Activated B cell treated with CpG ODN at 0.5 μM for 24 hours (primary cell): ENCODE results near the gene LMNTD2. TPM values are rescaled to one million over a fixed set of nuclear protein-coding genes. Genes with fewer than 3 reads are reported as not detected.

ENCODE experiments used
- ATAC-seq: fragments of 200-7000 bp; cut with Tn5 transposase; one replicate; pipeline ENCODE4 v1.10.0; 2021; ENCODE audit warnings: low read depth, mild to moderate bottlenecking, moderate library complexity
- CTCF ChIA-PET: fragments of 350-600 bp; sonication (Branson Sonifier 250); formaldehyde crosslinking; loops from one replicate; lab custom pipeline; 2021; ENCODE audit warnings: antibody characterized with exemption; lab: Charles Lee
- POLR2A ChIA-PET: fragments of 350-600 bp; sonication (Branson Sonifier 250); formaldehyde crosslinking; loops from one replicate; lab custom pipeline; 2021; ENCODE audit warnings: antibody characterized with exemption; lab: Charles Lee
- DNase-seq: peaks from one replicate; pipeline ENCODE4 v3.0.0; 2022
- H3K27ac Mint-ChIP-seq: one replicate; pipeline ENCODE4 v1.8.0; 2020; ENCODE audit warnings: mixed read lengths
- H3K27me3 Mint-ChIP-seq: one replicate; pipeline ENCODE4 v1.8.0; 2021; ENCODE audit warnings: mixed read lengths
- H3K36me3 Mint-ChIP-seq: one replicate; pipeline ENCODE4 v1.8.0; 2021; ENCODE audit warnings: low read depth, mixed read lengths
- H3K4me1 Mint-ChIP-seq: one replicate; pipeline ENCODE4 v1.8.0; 2021; ENCODE audit warnings: mixed read lengths
- H3K4me3 Mint-ChIP-seq: one replicate; pipeline ENCODE4 v1.8.0; 2020; ENCODE audit warnings: mild to moderate bottlenecking, mixed read lengths
- H3K9me3 Mint-ChIP-seq: one replicate; pipeline ENCODE4 v1.8.0; 2020; ENCODE audit warnings: mixed read lengths
- intact Hi-C: fragments of 100-400 bp; cut with micrococcal nuclease; formaldehyde crosslinking; loops from one replicate; pipeline ENCODE4 v1.15.1; 2024
- total RNA-seq: library from RNA; stranded (reverse); gene quantifications from 2 replicates; pipeline ENCODE4 v1.2.3, GENCODE V29; 2022
- TF ChIP-seq, protein P1 (sequence below): fragments of 200-600 bp; IDR thresholded peaks from one replicate; pipeline ENCODE4 v1.8.0; 2022; ENCODE audit warnings: antibody characterized with exemption, mild to moderate bottlenecking

LMNTD2 gene
- total RNA-seq, 1 donor from 2014 or later: 8.6 TPM

DNA sequence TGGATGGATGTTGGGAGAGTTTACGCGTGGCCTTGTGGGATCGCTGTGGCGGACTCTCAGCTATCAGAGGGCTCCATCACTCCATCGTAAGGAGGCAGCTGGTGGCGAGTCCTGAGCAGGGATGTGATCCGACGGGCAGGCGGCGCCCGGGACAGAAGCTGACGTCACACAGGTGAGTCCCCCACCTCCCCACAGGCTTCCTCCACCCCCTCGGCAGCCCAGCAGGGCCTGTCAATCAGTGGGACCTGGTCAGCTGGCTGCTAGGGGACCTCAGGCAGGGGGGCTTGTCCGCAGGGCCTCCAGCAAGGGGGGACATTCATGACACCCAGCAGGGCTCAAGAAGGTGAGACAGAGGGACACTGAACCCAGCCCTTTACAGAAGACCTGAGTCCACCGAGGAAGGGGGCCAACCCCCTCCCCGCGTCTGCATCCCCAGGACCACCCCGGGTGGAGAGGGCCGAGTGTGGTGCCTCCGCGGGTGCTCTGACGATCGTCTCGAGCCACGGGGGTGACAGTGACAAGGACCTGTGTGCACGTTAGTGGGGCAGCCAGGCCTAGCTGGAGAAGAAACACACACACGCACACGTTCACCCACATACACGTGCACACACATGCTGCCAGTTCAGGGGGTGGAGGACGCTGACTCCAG, 32.2 kb downstream of the LMNTD2 start:
- DNase-seq: no peak
- intact Hi-C loops: no loop called here
- TF ChIP-seq, protein P1, sequence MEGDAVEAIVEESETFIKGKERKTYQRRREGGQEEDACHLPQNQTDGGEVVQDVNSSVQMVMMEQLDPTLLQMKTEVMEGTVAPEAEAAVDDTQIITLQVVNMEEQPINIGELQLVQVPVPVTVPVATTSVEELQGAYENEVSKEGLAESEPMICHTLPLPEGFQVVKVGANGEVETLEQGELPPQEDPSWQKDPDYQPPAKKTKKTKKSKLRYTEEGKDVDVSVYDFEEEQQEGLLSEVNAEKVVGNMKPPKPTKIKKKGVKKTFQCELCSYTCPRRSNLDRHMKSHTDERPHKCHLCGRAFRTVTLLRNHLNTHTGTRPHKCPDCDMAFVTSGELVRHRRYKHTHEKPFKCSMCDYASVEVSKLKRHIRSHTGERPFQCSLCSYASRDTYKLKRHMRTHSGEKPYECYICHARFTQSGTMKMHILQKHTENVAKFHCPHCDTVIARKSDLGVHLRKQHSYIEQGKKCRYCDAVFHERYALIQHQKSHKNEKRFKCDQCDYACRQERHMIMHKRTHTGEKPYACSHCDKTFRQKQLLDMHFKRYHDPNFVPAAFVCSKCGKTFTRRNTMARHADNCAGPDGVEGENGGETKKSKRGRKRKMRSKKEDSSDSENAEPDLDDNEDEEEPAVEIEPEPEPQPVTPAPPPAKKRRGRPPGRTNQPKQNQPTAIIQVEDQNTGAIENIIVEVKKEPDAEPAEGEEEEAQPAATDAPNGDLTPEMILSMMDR: no peak
- H3K27me3 Mint-ChIP-seq: no peaks in the 10 kb centered on the region
- H3K36me3 Mint-ChIP-seq: peaks cover 17% of the 10 kb centered on the region
- no peak for ATAC-seq
- POLR2A ChIA-PET: interaction anchor here (0.7 kb wide), 1 partner anchor 11 kb away, joined by 8 read pairs; no protein-coding TSS in a partner anchor
- no peaks in the 10 kb centered on the region for H3K4me1 Mint-ChIP-seq
- H3K9me3 Mint-ChIP-seq: no peaks in the 10 kb centered on the region
- CTCF ChIA-PET: no interaction called here
- no peak overlapping the region for H3K27ac Mint-ChIP-seq
- no peak overlapping the region for H3K4me3 Mint-ChIP-seq

DNA sequence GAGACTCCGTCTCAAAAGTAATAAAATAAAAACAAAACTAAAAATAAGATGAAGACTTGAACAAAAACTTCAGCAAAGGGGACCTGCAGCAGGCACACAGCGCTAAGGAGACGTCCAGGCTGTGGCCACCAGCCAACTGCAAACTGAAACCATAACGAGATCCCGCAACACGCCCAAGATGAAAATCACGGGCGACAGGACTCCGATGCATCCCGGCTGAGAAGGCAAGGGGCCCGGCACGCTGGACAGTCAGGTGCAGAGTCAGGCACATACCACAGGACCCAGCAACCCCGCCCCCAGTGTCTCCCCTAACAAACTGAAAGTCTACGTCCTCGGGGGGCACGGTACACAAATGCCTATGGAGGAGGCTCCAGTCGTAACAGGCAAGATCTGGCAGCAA, 34.3 kb downstream of the LMNTD2 start:
- TF ChIP-seq, protein P1: no peak
- ATAC-seq (no peak), DNase-seq (no peak)
- H3K4me3 Mint-ChIP-seq: no peak overlapping the region
- no peak overlapping the region for H3K27ac Mint-ChIP-seq
- H3K27me3 Mint-ChIP-seq: no peaks in the 10 kb centered on the region
- peaks cover 2% of the 10 kb centered on the region for H3K36me3 Mint-ChIP-seq
- H3K9me3 Mint-ChIP-seq: no peaks in the 10 kb centered on the region
- intact Hi-C loops: no loop called here
- ChIA-PET POLR2A (no interaction called here), CTCF (no interaction called here)
- H3K4me1 Mint-ChIP-seq: no peaks in the 10 kb centered on the region

DNA sequence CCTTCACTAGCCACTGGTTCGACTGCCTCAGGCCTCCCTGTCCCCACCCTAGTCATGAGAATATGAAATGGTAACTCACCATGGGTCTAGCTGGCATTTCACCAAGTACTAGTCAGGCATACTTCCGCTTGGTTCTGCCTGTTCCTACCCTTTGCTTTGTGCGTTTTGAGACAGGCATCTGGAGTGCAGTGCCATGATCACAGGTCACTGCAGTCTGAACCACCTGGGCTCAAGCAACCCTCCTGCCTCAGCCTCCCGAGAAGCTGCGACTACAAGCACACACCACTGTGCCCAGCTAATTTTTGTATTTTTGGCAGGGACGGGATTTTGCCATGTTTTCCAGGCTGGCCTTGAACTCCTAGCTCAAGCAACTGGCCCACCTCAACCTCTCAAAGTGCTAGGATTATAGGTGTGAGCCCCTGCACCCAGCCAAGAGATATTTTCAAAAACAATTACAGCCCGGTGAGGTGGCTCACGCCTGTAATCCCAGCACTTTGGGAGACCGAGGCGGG, 39.3 kb downstream of the LMNTD2 start:
- no peaks in the 10 kb centered on the region for H3K9me3 Mint-ChIP-seq
- POLR2A ChIA-PET: interaction anchor here (0.6 to 0.8 kb wide), 3 partner anchors 15 to 122 kb away, joined by 3 to 5 read pairs (median 3); no protein-coding TSS in a partner anchor
- H3K4me3 Mint-ChIP-seq: no peak overlapping the region
- ATAC-seq (no peak), DNase-seq (no peak)
- CTCF ChIA-PET: no interaction called here
- TF ChIP-seq, protein P1: no peak
- peaks cover 3% of the 10 kb centered on the region for H3K36me3 Mint-ChIP-seq
- no peaks in the 10 kb centered on the region for H3K27me3 Mint-ChIP-seq
- intact Hi-C loops: no loop called here
- no peak overlapping the region for H3K27ac Mint-ChIP-seq
- peaks cover 5% of the 10 kb centered on the region for H3K4me1 Mint-ChIP-seq

DNA sequence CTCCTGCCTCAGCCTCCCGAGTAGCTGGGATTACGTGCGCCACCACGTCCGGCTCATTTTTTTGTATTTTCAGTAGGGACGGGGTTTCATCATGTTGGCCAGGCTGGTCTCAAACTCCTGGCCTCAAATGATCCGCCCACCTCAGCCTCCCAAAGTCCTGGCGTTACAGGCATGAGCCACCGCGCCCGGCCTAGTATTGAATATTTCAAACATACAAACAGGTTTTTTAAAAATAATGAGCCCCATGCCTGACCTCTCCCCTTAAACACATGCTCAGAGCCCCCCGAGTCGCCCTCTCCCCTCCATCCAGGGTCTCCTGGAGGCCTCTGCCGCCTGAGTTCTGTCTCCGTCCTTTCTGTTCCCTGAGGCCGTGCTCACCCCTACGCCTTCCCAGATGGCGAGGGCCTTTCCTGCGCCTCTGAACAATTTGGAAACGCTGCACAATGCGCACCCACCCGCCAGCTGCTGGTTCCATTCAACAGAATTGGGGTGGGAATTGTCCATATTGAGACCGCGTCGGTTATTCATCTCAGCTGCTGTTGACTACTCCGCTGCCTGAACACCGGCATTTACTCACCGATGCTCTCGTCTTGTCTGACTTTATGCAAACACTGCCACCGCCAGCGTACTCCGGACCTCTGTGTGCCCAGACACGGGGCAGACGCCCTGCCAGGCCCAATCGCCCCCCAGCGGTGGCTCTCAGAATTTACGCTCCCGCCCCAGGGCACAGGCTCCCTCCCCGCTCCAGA, 39.9 kb downstream of the LMNTD2 start:
- ChIA-PET POLR2A (interaction anchor here (0.6 to 0.7 kb wide), 2 partner anchors 72 to 121 kb away, joined by 3 to 5 read pairs; no protein-coding TSS in a partner anchor), CTCF (no interaction called here)
- Mint-ChIP-seq H3K4me3 (no peak overlapping the region), H3K9me3 (no peaks in the 10 kb centered on the region), H3K27me3 (no peaks in the 10 kb centered on the region), H3K4me1 (peaks cover 5% of the 10 kb centered on the region), H3K36me3 (peaks cover 3% of the 10 kb centered on the region), H3K27ac (no peak overlapping the region)
- no peak for ATAC-seq
- TF ChIP-seq, protein P1: no peak
- intact Hi-C loops: no loop called here
- DNase-seq: no peak
